T47D (cell line): ENCODE results near the gene TNFSF12.
A peak's percentile ranks its signal among the peaks of the same experiment; 100 is the strongest.

ENCODE experiments used
- DNase-seq, 2 experiments: peaks; one replicate each; pipeline versions ENCODE4 v3.0.0 to v3.0.0-alpha.2; 2011 to 2012; ENCODE audit warnings: low read depth in 1 of 2, low spot score in 1 of 2
- JUND ChIP-seq: IDR thresholded peaks from 2 replicates; pipeline ENCODE4 v1.6.1; 2012; ENCODE audit warnings: low read depth
- in situ Hi-C: cut with HindIII; loops from 2 replicates; pipeline ENCODE4 v1.10.0; 2016; ENCODE audit warnings: low sequenced_read_pairs, low pct_unique_long_range_greater_than_20kb

Gene TNFSF12

DNA sequence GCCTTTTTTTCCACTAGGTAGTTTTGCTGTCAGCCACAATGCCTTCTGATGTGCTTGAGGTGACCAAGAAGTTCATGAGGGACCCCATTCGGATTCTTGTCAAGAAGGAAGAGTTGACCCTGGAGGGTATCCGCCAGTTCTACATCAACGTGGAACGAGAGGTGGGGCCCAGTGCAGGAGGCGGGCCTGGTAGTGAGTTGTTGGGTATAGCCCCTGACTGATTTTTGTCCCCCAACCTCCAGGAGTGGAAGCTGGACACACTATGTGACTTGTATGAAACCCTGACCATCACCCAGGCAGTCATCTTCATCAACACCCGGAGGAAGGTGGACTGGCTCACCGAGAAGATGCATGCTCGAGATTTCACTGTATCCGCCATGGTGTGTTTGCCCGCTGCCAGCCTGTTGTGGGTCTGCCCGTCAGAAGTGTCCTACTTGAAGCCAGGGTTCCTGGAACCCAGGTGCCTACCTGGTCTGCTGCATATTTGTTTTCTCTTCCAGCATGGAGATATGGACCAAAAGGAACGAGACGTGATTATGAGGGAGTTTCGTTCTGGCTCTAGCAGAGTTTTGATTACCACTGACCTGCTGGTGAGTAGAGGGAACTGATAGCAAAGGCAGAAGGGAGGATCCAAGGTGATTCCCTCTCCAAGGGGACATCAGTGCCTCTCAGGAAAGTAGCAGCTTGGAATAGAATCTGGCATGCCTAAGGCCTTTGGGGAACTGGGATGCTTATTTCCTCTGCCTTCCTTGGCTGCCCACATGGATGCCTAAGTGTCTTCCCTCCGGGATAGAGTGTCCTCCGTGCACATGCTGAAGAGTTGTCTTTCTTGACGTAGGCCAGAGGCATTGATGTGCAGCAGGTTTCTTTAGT, 28.7 kb downstream of the TNFSF12 start:
- DNase-seq: no peak
- TF ChIP-seq JUND: no peak
- in situ Hi-C loops: no loop called here

DNA sequence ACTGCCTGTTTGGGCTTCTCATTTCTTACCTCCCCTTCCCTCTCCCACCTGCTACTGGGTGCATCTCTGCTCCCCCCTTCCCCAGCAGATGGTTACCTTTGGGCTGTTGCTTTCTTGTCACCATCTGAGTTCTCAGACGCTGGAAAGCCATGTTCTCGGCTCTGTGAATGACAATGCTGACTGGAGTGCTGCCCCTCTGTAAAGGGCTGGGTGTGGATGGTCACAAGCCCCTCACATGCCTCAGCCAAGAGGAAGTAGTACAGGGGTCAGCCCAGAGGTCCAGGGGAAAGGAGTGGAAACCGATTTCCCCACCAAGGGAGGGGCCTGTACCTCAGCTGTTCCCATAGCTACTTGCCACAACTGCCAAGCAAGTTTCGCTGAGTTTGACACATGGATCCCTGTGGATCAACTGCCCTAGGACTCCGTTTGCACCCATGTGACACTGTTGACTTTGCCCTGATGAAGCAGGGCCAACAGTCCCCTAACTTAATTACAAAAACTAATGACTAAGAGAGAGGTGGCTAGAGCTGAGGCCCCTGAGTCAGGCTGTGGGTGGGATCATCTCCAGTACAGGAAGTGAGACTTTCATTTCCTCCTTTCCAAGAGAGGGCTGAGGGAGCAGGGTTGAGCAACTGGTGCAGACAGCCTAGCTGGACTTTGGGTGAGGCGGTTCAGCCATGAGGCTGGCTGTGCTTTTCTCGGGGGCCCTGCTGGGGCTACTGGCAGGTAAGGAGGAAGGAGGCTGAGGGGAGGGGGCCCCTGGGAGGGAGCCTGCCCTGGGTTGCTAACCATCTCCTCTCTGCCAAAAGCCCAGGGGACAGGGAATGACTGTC, 30.4 kb downstream of the TNFSF12 start, which contains the start of gene CD68:
Gene CD68, plus strand, starts transcription at position 638 of the 833 bp plus-strand sequence. Its CDS starts 40 bp downstream, at position 678.
- DNase-seq: peak in 1 of 2 experiments; percentile 75
- peak; percentile 24; the same call in 1 of the 2 replicates for TF ChIP-seq JUND
- in situ Hi-C loops: no loop called here

DNA sequence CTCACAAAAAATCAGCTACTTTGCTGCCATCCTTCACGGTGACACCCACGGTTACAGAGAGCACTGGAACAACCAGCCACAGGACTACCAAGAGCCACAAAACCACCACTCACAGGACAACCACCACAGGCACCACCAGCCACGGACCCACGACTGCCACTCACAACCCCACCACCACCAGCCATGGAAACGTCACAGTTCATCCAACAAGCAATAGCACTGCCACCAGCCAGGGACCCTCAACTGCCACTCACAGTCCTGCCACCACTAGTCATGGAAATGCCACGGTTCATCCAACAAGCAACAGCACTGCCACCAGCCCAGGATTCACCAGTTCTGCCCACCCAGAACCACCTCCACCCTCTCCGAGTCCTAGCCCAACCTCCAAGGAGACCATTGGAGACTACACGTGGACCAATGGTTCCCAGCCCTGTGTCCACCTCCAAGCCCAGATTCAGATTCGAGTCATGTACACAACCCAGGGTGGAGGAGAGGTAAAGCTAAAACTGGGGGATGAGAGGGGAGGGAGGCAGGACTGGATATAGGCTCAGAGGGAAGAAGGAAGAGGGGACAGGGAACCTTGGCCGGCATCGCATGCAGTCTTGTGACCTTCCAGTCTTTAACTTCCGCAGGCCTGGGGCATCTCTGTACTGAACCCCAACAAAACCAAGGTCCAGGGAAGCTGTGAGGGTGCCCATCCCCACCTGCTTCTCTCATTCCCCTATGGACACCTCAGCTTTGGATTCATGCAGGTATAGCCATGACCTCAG, 31.2 kb downstream of the TNFSF12 start:
- TF ChIP-seq JUND: no peak
- no peak for DNase-seq
- in situ Hi-C loops: no loop called here

DNA sequence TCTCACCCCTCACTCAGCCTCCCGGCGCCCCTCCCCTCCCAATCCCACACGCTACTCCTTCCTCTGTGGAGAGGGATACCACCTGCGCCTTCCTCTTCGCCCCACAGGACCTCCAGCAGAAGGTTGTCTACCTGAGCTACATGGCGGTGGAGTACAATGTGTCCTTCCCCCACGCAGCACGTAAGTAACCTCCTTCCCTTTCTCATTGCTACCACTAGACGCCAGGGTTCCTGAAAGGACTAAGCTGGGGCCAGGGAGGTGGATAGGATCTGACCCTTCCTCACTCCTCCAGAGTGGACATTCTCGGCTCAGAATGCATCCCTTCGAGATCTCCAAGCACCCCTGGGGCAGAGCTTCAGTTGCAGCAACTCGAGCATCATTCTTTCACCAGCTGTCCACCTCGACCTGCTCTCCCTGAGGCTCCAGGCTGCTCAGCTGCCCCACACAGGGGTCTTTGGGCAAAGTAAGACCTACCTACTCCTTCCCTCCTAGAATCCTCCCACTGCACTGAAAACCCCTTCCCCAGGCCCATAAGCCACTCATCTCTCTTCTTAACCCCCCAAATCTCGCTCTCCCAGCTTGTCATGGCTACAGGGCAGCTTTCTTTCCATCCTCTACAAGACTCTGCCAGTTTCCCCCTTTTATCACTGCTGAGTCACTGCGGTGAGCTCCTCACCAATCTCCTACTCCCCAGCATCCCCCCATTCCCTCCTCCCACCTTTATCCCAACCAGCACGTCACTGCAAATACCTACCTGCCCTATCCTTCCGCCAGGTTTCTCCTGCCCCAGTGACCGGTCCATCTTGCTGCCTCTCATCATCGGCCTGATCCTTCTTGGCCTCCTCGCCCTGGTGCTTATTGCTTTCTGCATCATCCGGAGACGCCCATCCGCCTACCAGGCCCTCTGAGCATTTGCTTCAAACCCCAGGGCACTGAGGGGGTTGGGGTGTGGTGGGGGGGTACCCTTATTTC, 32.0 kb downstream of the TNFSF12 start:
- in situ Hi-C loops: no loop called here
- no peak for TF ChIP-seq JUND
- no peak for DNase-seq

DNA sequence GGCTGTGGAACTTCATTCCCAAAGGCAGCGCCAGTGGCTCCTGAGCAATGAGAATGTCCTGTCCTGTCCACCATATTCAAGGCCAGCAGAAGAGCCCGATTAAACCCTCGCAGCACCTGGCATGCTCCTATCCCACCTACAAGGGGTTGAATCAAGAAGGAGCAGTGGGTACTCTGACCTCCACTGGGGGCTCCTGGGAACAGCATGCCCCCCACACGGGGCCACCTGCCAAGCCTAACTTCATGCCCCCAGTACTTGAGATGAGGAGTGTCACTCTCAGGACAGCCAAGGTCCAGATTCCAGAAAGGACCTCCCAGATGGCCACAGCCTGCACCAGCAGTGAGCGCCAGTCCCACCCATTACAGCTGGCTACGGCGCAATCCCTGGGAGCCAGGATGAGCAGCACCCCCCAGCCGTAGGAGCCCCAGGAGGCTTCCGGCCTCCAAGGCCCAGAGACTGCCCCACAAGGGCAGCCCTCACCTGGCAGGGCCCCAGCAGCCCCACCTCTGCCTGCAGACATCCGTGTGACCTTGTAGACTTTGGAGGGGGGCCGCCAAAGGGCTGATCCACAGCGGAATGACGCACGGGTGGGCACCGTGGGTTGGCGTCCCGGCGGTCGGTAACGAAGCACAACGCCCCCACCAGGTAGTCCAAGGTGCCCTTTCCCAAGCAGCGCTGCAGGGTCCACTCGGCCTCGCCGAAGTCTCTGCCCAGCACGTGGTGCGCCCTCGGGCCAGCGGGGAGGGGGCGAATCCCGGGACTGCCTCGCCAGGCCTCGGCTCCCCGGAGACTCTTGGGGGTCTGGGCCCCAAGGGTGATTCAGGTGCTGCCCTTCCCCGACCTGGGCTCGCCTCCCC, 33.8 kb downstream of the TNFSF12 start:
- no peak for DNase-seq
- in situ Hi-C loops: no loop called here
- no peak for TF ChIP-seq JUND

DNA sequence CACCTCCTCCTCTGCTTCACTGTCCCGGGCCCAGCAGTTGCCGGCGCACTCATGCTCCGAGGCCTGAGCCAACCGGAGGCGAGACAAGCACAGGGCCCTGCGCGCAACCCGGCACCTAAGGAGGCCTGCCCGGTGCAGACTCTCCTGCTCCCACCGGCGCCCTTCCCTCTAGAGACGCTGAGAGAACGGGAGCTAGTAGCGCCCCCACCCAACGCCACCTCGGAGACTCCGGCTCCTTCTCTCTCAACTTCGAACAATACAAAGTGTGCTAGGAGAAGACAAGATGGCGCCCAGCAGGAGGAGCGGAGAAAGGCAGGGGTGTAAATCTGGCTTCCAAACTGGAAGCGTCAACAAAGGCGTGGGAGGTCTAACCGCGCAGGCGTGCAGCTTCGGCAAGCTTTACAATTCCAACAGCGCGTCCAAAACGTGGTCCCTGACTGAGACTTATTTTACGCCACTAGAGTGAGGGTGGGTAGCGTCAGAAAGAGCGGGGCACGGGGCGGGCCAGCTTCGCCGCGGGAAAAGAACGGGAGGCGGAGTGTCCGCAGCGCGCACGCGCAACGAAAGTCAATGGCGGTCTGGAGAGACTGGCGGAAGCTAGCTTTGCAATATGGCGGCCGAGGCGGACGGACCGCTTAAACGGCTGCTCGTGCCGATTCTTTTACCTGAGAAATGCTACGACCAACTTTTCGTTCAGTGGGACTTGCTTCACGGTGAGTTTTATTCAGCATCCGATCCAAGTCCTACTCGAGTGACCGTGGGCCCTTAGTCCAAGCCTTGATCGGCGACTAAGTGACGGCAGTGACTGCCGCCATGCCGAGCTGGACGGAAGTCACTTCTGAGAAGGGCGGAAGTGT, 34.6 kb downstream of the TNFSF12 start, which contains the start of gene MPDU1:
Gene MPDU1, plus strand, starts transcription at position 600 of the 857 bp plus-strand sequence. Its CDS starts 11 bp downstream, at position 611.
- TF ChIP-seq JUND: no peak
- DNase-seq: peak; percentile 72 to 97
- in situ Hi-C loops: no loop called here

GRCh38 chr17:7586673-7587419, 38.0 kb downstream of the TNFSF12 start:
- in situ Hi-C loops: no loop called here
- TF ChIP-seq JUND: no peak
- DNase-seq: peak in 1 of 2 experiments; percentile 79

- in situ Hi-C loops: no loop called here
- DNase-seq: no peak
- TF ChIP-seq JUND: no peak
These were observed 38.7 kb downstream of the TNFSF12 start for GRCh38 chr17:7587420-7588151.
